HCT116 (cell line): ENCODE results near the gene UPF1. TPM values are rescaled to one million over a fixed set of nuclear protein-coding genes. Genes with fewer than 3 reads are reported as not detected.

Source experiments
- ATAC-seq: fragments of 200-7000 bp; cut with Tn5 transposase; 2 replicates; pipeline ENCODE4 v1.9.1; 2020; ENCODE audit warnings: mild to moderate bottlenecking, moderate library complexity
- BruUV-seq: library from RNA; stranded (reverse); fragments of 400-500 nt; replicated peaks from 2 replicates; lab custom pipeline; 2021; lab: Mats Ljungman, UMichigan
- CTCF ChIA-PET: fragments of 300-600 bp; sonication (Branson Sonifier 250); formaldehyde crosslinking; loops from one replicate; lab custom pipeline; 2021; ENCODE audit warnings: antibody characterized with exemption; lab: Charles Lee
- POLR2A ChIA-PET: fragments of 300-600, 350-600 bp; sonication (Branson Sonifier 250); formaldehyde crosslinking; loops from one replicate; lab custom pipeline; 2021; ENCODE audit warnings: antibody characterized with exemption; lab: Charles Lee
- RAD21 ChIA-PET, 2 experiments: fragments of 300-600 bp; sonication (Branson Sonifier 250); formaldehyde crosslinking; loops; one replicate each; lab custom pipeline; 2023; ENCODE audit warnings: low total read pairs in 2 of 2; ENCODE audit not compliant: uncharacterized antibody in 2 of 2, unreplicated experiment in 2 of 2, low non-redundant PET in 1 of 2; lab: Charles Lee
- DNase-seq: peaks from one replicate; pipeline ENCODE4 v3.0.0-alpha.2; 2010; ENCODE audit warnings: low read depth, low spot score
- H2AFZ ChIP-seq: fragments of 200-600 bp; shearing (Covaris generic), sonication (generic); 2 replicates; pipeline ENCODE4 v1.6.1; 2017; ENCODE audit warnings: low read depth, mixed run types, mixed read lengths, antibody characterized with exemption, low read length; ENCODE audit not compliant: poor library complexity, severe bottlenecking
- H3K27ac ChIP-seq: 2 replicates; pipeline ENCODE4 v1.5.1; 2012; ENCODE audit warnings: low read depth, low read length
- H3K27me3 ChIP-seq: fragments of 200-600 bp; sonication (generic); 2 replicates; pipeline ENCODE4 v1.6.1; 2016; ENCODE audit warnings: mixed run types, low read length, mixed read lengths; ENCODE audit not compliant: insufficient read depth
- H3K36me3 ChIP-seq, 2 experiments: fragments of 200-500 bp in 1 of 2; fragments of 200-600 bp in 1 of 2; sonication (Bioruptor generic) in 1 of 2; sonication (generic) in 1 of 2; 2 replicates each; pipeline versions ENCODE4 v1.5.1 to v1.6.1; 2014 to 2016; ENCODE audit warnings: low read length in 2 of 2, inconsistent platforms in 1 of 2, mixed read lengths in 1 of 2, mixed run types in 1 of 2; ENCODE audit not compliant: insufficient read depth in 2 of 2, control insufficient read depth in 1 of 2
- H3K4me1 ChIP-seq, 2 experiments: fragments of 200-600 bp in 1 of 2; sonication (generic) in 1 of 2; 2 replicates each; pipeline versions ENCODE4 v1.5.1 to v1.6.1; 2012 to 2017; ENCODE audit warnings: low read length in 2 of 2, inconsistent platforms in 1 of 2, mild to moderate bottlenecking in 1 of 2, mixed read lengths in 1 of 2, mixed run types in 1 of 2, moderate library complexity in 1 of 2; ENCODE audit not compliant: insufficient read depth in 2 of 2, control insufficient read depth in 1 of 2
- H3K4me2 ChIP-seq: fragments of 200-600 bp; sonication (generic); 2 replicates; pipeline ENCODE4 v1.6.1; 2017; ENCODE audit warnings: mixed run types, low read length, mixed read lengths
- H3K4me3 ChIP-seq, 2 experiments: fragments of 200-600 bp in 1 of 2; sonication (generic) in 1 of 2; replicated peaks in 1 of 2; 2 replicates each; pipeline ENCODE4 v1.5.1; 2011 to 2016; ENCODE audit warnings: low read length in 2 of 2, control low read depth in 1 of 2, low read depth in 1 of 2, mild to moderate bottlenecking in 1 of 2, mixed read lengths in 1 of 2, mixed run types in 1 of 2
- H3K79me2 ChIP-seq: fragments of 200-600 bp; sonication (generic); 2 replicates; pipeline ENCODE4 v1.6.1; 2017; ENCODE audit warnings: mild to moderate bottlenecking, mixed run types, low read length, moderate library complexity, mixed read lengths; ENCODE audit not compliant: insufficient read depth
- H3K9ac ChIP-seq: fragments of 200-600 bp; sonication (generic); 2 replicates; pipeline ENCODE4 v1.6.1; 2016; ENCODE audit warnings: low read length, mixed read lengths
- H3K9me2 ChIP-seq: fragments of 200-600 bp; sonication (generic), shearing (Covaris generic); 2 replicates; pipeline ENCODE4 v1.6.1; 2017; ENCODE audit warnings: mixed run types, mild to moderate bottlenecking, moderate library complexity; ENCODE audit not compliant: insufficient read depth
- H3K9me3 ChIP-seq, 2 experiments: fragments of 200-500 bp in 1 of 2; fragments of 200-600 bp in 1 of 2; sonication (Bioruptor generic) in 1 of 2; sonication (generic) in 1 of 2; 2 replicates each; pipeline ENCODE4 v1.6.1; 2014 to 2017; ENCODE audit warnings: low read length in 2 of 2, mixed read lengths in 2 of 2, inconsistent platforms in 1 of 2, low read depth in 1 of 2, mild to moderate bottlenecking in 1 of 2, mixed run types in 1 of 2, moderate library complexity in 1 of 2; ENCODE audit not compliant: control insufficient read depth in 1 of 2, insufficient read depth in 1 of 2
- H4K20me1 ChIP-seq: fragments of 200-600 bp; sonication (generic), shearing (Covaris generic); 2 replicates; pipeline ENCODE4 v1.6.1; 2017; ENCODE audit warnings: mixed run types, mild to moderate bottlenecking, moderate library complexity; ENCODE audit not compliant: insufficient read depth
- ATF3 ChIP-seq: IDR thresholded peaks from 2 replicates; pipeline ENCODE4 v1.6.1; 2012
- CBX3 ChIP-seq: IDR thresholded peaks from 2 replicates; pipeline ENCODE4 v1.6.1; 2012; ENCODE audit warnings: low read depth
- CEBPB ChIP-seq: IDR thresholded peaks from 2 replicates; pipeline ENCODE4 v1.6.1; 2012; ENCODE audit warnings: low read depth
- ELF1 ChIP-seq: IDR thresholded peaks from 2 replicates; pipeline ENCODE4 v1.6.1; 2012; ENCODE audit warnings: low read depth, borderline replicate concordance
- JUND ChIP-seq: IDR thresholded peaks from 2 replicates; pipeline ENCODE4 v1.6.1; 2012
- MAX ChIP-seq: IDR thresholded peaks from 2 replicates; pipeline ENCODE4 v1.6.1; 2012
- POLR2A ChIP-seq: IDR thresholded peaks from 2 replicates; pipeline ENCODE4 v1.7.0; 2011; ENCODE audit warnings: borderline replicate concordance; ENCODE audit not compliant: insufficient read depth, insufficient read length; ENCODE audit errors: extremely low read depth
- POLR2AphosphoS5 ChIP-seq: IDR thresholded peaks from 2 replicates; pipeline ENCODE4 v1.6.1; 2011; ENCODE audit warnings: mild to moderate bottlenecking, low read depth, low read length, moderate library complexity
- SIN3A ChIP-seq: IDR thresholded peaks from 2 replicates; pipeline ENCODE4 v1.6.1; 2012; ENCODE audit warnings: low read depth
- SP1 ChIP-seq: IDR thresholded peaks from 2 replicates; pipeline ENCODE4 v1.6.1; 2012; ENCODE audit warnings: low read depth
- TCF7L2 ChIP-seq: IDR thresholded peaks from 2 replicates; pipeline ENCODE4 v1.7.0; 2011; ENCODE audit warnings: borderline replicate concordance, inconsistent platforms; ENCODE audit not compliant: insufficient read depth, insufficient read length; ENCODE audit errors: extremely low read depth
- YY1 ChIP-seq: IDR thresholded peaks from 2 replicates; pipeline ENCODE4 v1.6.1; 2011; ENCODE audit warnings: low read length, low read depth, moderate library complexity, mild to moderate bottlenecking; ENCODE audit not compliant: insufficient replicate concordance; ENCODE audit errors: extremely low read depth
- ZBTB33 ChIP-seq: IDR thresholded peaks from 2 replicates; pipeline ENCODE4 v1.6.1; 2011; ENCODE audit warnings: mild to moderate bottlenecking, low read length, moderate library complexity; ENCODE audit not compliant: insufficient replicate concordance; ENCODE audit errors: extremely low read depth
- ZNF274 ChIP-seq: fragments of 200-500 bp; sonication (Bioruptor generic); IDR thresholded peaks from 2 replicates; pipeline ENCODE4 v1.6.1; 2014; ENCODE audit warnings: mild to moderate bottlenecking, low read depth, low read length, inconsistent platforms
- intact Hi-C: fragments of 100-400 bp; cut with micrococcal nuclease; formaldehyde crosslinking; loops from 2 replicates; pipeline ENCODE4 v1.10.0; 2022
- total RNA-seq: library from RNA; stranded (reverse); gene quantifications from one replicate; pipeline ENCODE4 v1.2.1, GENCODE V29; 2021; ENCODE audit not compliant: unreplicated experiment

The UPF1 gene
- total RNA-seq, 1 experiment from 2014 or later, result 78.5 TPM

GRCh38 chr19:18913466-18913865 is 81.7 kb downstream of the UPF1 start:
- TF ChIP-seq ZNF274 (no peak), JUND (no peak), MAX (no peak), ATF3 (no peak), SIN3A (no peak), YY1 (no peak), POLR2A (no peak), CEBPB (no peak), POLR2AphosphoS5 (no peak), TCF7L2 (no peak), SP1 (no peak), ELF1 (no peak), CBX3 (no peak), ZBTB33 (no peak)
- no peak for DNase-seq
- ChIA-PET POLR2A (no interaction called here), CTCF (no interaction called here), RAD21 (no interaction called here)
- no peaks in the 10 kb centered on the region for H3K9me2 ChIP-seq
- no peak overlapping the region for H3K27ac ChIP-seq
- no peaks in the 10 kb centered on the region for H4K20me1 ChIP-seq
- peaks cover 11% of the 10 kb centered on the region in 2 experiments for H3K4me1 ChIP-seq
- ATAC-seq, result no peak
- BruUV-seq, result no TSS peak
- no peaks in the 10 kb centered on the region for H3K9me3 ChIP-seq
- H3K4me2 ChIP-seq, result no peak overlapping the region
- no peak overlapping the region for H2AFZ ChIP-seq
- H3K36me3 ChIP-seq, result peaks cover 0 to 4% of the 10 kb centered on the region in 2 experiments; a peak in 2 of 4 replicates
- H3K4me3 ChIP-seq, result no peak overlapping the region
- H3K79me2 ChIP-seq, result peaks cover 56% of the 10 kb centered on the region
- no peak overlapping the region for H3K9ac ChIP-seq
- intact Hi-C loops, result no loop called here
- no peaks in the 10 kb centered on the region for H3K27me3 ChIP-seq
